Activated CD8-positive, alpha-beta memory T cell treated with anti-CD3 and anti-CD28 coated beads, Interleukin-2, amount 50 U/mL, for 4 hours (primary cell): Measurements from ENCODE around the gene NFKBIE.

Experiments used
- DNase-seq: peaks from one replicate; pipeline ENCODE4 v3.0.0-alpha.2; 2020

NFKBIE gene

DNA sequence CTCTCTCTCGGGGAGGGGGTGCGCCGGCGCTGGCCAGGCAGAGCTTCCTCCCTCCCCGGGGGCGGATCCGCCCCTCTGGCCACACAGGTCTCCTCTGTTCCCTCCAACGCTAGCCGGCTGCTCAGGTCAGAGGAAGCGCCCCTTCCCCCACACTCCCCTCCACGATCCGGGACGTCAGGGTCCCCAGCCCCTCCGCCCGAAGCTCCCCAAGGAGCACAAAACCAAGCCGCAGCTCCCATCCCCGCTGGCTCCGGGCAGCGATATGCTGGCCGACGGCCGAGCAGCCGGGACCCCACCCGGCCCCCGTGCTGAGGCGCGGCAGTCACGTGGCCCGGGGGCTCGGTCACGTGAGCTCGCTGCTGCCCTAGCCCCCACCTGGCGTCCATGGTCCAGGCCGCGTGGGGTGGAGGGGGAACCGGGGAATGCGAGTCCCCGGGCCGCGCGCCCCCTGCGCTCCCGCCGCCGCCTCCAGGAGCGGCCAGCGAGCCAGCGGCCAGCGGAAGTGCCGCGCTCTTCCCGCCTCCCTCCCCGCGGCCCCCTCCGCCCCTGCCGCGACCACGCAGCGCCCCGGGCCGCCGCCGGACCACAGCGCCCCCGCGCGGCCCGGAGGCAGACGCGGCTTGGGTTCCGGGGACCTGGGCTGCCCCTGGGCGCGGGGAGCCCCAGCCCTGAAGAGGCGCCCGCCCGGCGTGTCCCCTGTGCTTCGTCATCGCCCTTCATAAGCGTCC lies 8.2 kb downstream of the NFKBIE start, which contains the start of gene SLC35B2:
TSS of gene SLC35B2 (minus strand) at position 504 of the 728 bp plus-strand sequence. CDS start at position 386, 118 bp downstream.
- DNase-seq, result peak; percentile 69

DNA sequence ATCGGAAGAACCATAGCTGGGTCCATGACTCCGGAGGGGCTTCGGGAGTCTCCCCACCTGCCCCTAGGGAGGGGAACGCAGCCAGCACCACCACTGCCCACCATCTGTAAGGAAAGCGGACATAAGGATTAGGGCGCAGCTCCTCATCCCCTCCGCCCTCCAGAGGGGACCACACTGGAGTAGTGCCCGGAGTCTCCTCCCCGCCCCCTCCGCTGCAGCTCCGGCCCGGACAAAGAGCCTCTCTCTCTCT lies 8.7 kb downstream of the NFKBIE start:
- no peak for DNase-seq

DNA sequence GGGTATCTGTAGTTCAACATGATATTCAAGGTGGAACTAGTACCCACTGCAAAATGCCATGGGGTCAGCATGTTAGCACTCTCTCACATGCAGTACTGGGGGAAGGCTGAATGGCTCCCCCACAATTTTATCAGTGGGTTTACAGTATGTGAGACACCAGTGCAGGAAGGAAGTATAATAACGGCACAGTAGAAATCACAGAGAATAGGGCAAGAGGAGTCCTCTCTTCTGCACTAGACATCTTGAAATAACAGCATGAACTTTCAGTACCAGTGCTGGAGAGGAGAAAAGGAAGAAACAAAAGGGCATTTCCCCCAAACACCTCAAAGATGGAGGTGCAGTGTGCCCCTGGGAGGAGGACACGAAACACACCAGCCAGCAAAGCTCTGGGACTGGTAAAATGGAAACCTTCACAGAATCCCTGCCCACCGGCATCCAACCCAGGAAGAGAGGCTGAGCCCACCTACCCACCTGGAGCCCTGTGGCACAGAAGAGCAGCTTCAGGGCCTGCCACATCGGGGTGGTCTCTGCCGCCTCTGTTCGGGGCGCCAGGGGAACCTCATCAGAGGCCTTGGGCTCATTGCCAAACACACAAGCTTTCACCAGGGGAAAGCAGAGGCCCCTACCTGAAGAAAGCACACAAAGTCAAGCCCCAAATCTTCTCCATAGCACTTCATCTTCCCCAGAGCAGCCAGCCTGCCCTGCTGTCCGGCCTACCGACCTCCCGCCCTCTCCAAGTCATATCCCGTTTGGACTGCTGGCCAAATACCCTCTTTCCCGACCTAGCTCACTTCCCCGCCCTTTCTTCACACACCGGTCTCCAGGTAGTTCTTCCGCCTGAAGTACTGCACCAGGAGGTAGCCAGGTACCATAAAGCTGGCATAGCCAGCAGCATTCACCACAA lies 9.2 kb downstream of the NFKBIE start:
- DNase-seq, result peak; percentile 33

DNA sequence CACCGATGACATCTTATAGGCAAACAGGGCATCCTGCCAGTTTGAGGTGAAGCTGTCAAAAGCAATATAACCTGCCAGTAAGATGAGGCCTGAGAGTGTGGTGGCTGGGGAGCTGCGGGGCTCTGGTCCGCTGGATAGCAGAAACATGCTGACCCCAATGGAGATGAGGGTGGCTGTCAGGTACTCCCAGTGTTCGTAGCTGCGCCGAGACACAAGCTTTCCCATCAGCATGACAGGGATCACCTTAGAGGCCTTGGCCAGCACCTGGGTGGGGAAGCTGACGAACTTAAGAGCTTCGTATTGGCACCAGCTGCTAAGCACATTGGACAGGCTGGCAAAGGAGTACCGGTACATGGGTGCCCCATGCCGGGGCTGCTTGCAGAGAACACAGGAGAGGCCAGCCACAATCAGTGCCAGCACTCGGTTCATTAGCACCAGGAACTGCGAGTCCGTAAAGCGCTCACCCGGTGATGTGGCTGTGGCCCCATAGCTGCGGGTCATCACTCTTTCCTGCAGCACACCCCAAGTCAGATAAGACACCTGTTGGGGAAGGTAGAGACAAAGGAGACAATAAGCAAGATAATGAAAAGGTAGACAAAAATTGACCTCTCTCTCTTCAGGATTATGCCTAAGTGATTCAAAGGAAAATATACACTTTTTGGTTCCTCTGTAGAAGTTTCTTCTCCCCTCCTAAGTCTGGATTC lies 10.1 kb downstream of the NFKBIE start:
- DNase-seq, result no peak

DNA sequence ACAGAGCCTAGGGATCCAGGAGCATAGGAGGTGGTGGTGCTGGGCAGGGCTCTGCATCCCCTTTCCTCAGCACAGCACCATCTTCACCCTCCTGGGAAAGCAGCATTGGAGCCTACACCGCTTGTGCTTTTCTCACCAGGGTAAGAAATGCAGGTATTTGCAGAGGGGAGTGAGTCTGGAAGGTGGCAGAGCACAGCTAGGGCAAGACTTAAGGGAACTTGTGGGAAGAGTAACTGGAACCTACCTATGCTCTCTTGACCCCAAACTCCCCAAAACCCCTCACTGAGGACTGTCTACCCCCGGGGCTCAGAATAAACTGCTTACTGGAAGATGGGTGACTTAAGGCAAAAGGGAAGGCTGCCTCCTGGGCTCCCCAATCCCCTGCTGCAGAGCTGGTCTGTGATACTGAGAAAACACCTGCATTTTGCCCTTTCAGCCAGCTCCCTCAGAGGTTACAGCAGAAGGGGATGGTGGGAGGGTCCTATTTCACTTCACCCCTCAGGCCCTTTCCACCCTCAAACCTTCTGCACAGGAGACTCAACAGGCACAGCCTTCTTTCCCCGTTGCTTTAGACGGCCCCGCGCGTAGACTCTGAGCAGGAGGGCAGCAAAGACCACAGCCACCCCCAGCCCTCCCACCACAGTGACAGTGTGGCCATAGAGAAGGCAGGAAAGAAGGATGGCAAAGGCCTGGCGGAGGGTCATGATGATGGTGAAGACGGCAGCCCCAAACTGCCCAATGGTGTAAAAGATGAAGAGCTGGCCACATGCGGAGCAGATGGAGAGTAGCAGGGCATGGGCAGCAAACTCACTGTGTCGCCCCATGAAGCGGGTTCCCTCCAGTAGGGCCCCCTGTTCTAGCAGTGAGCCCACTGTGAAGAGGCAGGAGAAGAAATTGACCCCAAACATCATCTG lies 10.9 kb downstream of the NFKBIE start:
- DNase-seq, result no peak

DNA sequence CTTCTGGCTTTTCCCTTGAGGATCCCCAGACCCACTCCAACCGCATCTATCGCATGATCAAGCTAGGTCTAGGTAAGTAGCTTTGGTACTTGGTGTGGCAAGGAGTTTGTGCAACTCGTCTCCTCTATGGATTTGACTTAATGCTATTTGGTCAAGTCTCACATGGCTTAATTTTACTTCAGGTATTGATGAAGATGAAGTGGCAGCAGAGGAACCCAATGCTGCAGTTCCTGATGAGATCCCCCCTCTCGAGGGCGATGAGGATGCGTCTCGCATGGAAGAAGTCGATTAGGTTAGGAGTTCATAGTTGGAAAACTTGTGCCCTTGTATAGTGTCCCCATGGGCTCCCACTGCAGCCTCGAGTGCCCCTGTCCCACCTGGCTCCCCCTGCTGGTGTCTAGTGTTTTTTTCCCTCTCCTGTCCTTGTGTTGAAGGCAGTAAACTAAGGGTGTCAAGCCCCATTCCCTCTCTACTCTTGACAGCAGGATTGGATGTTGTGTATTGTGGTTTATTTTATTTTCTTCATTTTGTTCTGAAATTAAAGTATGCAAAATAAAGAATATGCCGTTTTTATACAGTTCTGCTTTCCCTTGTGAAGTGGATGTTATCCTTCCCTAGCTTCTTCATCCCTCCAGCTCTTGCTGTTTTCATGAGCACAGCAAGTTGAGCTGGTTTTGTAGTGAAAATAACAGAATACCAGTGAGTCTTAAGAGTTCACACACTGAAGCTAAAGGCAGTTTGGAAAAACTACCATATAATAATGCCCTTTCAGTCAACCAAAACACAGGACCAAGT lies 11.8 kb downstream of the NFKBIE start:
- DNase-seq, result peak; percentile 65

DNA sequence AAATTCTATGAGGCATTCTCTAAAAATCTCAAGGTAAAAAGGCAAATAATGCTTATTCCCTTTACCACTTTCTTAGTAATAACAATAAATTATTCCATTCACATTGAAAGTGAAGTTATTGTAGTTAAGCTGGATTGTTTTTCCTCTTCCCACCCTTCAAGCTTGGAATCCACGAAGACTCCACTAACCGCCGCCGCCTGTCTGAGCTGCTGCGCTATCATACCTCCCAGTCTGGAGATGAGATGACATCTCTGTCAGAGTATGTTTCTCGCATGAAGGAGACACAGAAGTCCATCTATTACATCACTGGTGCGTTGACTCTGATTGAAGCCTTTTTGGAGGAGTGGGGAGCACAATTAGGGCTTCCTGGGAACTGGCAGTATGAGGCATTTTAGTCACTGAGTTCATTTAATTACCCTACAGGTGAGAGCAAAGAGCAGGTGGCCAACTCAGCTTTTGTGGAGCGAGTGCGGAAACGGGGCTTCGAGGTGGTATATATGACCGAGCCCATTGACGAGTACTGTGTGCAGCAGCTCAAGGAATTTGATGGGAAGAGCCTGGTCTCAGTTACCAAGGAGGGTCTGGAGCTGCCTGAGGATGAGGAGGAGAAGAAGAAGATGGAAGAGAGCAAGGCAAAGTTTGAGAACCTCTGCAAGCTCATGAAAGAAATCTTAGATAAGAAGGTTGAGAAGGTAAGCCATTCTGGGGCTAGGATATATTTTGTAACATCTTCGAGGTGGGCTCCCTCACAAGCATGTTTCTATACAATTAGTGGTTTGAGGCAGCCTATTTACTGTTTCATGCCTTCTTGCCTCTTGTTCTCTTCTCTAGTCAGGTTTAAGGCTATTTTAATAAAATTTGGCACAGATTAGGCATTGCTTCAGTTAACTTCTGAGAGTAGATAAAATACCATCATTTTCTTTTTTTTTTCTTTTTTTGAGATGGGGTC lies 13.5 kb downstream of the NFKBIE start:
- DNase-seq, result no peak

DNA sequence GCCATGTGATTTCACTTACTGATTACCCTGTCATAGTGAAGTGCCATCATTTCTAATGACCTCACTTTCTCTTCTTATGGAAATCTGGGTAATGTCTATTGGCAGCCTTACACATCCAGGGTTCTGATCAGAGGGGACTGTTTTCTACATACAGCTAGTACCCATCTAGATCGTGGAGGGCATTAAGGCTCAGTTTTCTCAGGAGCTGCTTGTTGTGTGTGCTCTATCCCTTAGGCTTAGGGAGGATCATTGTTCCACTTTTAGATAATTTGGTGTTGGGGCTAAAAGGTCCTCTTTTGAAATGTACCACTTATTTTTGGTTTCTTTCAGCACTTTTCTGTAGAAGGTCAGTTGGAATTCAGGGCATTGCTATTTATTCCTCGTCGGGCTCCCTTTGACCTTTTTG lies 14.6 kb downstream of the NFKBIE start:
- DNase-seq, result no peak

DNA sequence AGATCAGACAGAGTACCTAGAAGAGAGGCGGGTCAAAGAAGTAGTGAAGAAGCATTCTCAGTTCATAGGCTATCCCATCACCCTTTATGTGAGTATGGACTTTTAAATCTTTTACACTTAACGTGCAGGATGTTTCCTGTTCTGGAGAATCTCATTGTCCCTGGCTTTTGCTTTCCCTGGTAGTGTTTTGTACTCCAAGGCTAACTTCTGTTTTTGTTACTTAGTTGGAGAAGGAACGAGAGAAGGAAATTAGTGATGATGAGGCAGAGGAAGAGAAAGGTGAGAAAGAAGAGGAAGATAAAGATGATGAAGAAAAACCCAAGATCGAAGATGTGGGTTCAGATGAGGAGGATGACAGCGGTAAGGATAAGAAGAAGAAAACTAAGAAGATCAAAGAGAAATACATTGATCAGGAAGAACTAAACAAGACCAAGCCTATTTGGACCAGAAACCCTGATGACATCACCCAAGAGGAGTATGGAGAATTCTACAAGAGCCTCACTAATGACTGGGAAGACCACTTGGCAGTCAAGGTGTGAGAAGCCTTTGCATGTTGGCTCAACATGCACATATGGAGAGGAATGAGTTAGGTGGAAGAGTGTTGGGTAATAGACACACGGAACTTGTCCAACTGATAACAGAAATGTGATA lies 15.2 kb downstream of the NFKBIE start:
- no peak for DNase-seq

DNA sequence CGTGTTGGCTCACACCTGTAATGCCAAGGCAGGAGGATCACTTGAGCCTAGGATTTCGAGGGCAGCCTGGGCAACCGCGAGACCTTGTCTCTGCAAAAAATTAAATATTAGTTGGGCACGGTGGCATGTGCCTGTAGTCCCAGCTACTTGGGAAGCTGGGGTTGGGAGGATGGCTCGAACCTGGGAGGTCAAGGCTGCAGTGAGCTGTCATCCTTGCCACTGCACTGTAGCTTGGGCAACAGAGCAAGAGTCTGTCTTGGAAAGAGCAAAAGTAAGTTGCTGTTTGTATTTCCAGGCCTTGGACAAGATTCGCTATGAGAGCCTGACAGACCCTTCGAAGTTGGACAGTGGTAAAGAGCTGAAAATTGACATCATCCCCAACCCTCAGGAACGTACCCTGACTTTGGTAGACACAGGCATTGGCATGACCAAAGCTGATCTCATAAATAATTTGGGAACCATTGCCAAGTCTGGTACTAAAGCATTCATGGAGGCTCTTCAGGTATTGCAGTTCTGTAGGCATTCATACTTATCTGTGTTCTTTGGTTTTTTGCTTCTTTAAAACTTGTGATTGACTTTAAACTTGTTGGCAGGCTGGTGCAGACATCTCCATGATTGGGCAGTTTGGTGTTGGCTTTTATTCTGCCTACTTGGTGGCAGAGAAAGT lies 16.1 kb downstream of the NFKBIE start:
- no peak for DNase-seq

DNA sequence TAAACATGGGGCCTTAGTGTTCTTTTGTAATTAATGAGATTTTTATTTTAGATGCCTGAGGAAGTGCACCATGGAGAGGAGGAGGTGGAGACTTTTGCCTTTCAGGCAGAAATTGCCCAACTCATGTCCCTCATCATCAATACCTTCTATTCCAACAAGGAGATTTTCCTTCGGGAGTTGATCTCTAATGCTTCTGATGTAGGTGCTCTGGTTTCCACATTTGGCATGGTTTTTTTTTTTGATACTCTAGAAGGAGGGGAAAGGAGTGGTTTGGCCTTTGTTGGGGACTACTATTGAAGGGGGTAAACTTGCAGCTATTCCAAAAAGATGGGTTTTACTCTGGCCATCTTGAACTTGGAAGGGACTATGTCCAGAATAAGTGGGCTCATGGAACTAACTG lies 16.8 kb downstream of the NFKBIE start:
- DNase-seq, result no peak

DNA sequence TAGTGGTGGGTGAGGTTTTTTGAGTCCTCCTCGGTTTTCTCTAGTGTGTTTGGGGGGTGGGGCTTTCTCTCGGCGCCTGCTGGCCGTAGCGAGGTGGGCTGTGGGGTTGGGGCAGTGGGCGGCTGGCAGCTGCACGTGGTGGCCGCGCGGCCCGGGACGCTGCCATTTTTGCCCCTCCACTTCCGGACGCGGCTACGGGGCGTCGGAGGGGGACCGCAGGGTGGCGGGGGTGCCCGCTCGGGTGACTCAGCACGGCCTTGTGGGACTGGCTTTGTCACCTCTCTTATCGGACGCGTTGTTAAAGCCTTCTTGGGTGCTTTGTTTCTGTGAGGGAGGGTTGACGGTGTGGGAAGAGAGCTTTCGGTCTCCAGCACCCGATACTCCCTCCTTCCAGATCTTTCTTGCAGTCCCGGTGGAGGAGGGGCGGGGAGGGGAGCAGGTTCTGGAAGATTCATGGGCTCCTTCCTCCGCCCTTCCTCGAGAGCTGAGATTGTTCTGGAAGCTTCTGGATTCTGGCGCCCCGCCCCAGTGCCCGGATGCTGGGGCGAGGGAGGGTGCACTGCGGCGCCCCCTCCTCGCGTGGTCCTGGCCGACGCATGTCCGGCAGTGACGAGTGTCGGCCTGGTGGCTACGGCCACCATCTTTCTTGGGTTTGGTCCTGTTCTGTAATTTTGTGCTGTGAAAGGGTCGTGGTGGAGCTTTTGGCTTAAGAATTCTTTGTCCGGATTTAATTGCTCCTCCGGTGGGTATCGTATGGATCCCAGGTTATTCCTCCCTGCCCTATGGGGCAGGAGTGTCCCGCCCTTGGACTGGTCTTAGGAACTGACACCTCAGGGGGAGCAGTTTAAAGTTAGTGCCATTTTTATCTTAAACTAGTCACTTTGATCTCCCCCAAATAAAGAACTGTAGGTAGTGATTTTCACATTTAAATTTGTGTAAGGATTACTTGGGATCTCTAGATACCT lies 17.7 kb downstream of the NFKBIE start:
- DNase-seq, result peak; percentile 94

DNA sequence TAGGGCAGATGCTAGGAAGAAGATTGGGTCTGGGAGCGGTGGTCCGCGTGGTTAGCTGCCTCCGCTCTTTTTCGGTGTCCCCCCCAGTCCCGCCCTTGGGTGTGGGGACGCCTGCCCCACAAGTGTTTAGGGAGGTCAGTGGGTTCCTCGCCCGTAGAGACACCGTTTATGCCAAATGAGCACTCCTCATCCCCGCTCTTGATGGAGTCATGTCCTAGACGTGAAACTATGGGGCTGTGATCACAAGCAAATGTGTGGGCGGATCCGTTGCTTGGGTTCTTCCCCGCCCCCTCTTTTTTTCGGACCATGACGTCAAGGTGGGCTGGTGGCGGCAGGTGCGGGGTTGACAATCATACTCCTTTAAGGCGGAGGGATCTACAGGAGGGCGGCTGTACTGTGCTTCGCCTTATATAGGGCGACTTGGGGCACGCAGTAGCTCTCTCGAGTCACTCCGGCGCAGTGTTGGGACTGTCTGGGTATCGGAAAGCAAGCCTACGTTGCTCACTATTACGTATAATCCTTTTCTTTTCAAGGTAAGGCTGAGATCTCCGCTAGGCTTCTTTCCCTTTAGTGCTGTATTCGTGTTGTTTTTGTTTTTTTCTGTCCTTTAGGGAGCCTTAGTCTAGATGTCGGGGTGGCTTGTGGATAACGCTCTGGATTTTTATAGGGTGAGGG lies 18.6 kb downstream of the NFKBIE start, which contains the start of gene HSP90AB1:
TSS of gene HSP90AB1 (plus strand) at position 439 of the 675 bp plus-strand sequence. CDS start 1,529 bp downstream, outside the sequence.
- peak; percentile 95 for DNase-seq

DNA sequence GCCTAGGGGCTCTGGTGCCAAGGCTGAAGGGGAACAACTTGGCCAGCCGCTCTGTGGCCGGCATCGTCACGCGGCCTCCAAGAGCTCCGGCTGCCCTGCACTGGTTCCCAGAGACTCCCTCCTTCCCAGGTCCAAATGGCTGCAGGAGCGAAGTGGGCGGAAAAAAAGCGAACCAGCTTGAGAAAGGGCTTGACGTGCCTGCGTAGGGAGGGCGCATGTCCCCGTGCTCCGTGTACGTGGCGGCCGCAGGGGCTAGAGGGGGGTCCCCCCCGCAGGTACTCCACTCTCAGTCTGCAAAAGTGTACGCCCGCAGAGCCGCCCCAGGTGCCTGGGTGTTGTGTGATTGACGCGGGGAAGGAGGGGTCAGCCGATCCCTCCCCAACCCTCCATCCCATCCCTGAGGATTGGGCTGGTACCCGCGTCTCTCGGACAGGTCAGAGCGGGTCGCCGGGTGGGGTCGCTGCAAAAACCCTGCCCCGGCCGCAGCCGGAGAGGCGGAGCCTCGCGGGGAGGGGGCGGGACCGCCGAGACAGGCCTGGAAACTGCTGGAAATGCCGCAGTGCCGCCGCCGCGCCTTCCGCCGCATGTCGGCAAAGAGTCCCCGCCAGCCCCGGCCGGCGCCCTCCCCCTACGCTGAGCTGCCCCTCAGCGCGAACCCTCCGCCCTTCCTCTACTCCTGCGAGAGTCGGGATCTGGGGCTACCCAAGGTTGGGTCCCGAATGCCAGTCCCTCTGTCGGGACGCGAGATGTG lies 19.3 kb downstream of the NFKBIE start:
- peak; percentile 84 for DNase-seq

DNA sequence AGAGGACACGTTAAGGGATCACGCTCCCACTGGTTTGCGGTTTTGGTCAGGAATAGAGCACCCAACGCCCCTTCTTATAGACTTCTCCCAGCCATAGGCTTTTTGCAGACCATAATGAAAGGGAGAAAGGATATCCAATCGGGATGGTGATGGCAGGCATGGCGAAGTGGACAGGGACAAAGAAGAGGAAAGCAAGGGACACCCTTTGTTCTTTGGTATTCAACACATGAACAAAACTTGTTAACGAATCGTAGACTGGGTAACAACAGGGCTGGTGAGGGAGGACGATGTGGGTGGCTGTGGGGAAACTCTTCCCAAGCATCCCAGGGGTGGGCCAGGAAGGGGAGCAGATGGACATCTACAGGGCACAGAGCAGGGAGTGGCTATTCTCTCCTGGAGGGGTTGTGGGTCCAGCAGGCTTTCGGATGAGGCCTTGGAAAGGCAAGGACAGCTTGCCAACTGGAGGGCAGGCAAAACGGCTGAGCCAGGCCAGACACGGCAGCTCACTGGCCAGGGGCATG lies 19.9 kb downstream of the NFKBIE start:
- DNase-seq, result no peak

DNA sequence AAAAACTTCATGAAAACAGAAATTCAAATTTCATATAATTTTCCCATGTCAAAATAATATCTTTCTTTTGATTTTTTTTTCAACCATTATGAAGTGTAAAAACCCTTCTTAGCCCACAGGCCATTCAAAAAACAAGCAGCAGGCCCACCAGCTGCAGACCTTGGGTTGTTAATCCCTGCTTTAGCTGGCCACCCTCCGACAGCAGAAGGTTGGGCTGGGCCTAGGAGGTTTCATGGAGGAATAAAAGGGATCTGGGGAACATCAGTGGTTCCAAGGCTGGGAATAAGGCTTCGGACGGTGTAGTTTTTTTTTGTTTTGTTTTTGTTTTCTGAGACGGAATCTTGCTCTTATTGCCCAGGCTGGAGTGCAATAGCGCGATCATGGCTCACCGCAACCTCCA lies 22.0 kb downstream of the NFKBIE start:
- DNase-seq, result no peak
